Putamen (tissue), 1 donor: ENCODE results near the gene HOXB4.
"Not testable (repeated sequence)": the region's sequence is repeated elsewhere in the genome, so short reads cannot be mapped to it uniquely, and the experiment has no call there.

Experiments used
- DNase-seq: peaks from one replicate; pipeline ENCODE4 v3.0.0-alpha.2; 2016; ENCODE audit warnings: low spot score

Gene HOXB4

GRCh38 chr17:48546924-48547807 is 31.0 kb downstream of the HOXB4 start:
- DNase-seq: no peak

DNA sequence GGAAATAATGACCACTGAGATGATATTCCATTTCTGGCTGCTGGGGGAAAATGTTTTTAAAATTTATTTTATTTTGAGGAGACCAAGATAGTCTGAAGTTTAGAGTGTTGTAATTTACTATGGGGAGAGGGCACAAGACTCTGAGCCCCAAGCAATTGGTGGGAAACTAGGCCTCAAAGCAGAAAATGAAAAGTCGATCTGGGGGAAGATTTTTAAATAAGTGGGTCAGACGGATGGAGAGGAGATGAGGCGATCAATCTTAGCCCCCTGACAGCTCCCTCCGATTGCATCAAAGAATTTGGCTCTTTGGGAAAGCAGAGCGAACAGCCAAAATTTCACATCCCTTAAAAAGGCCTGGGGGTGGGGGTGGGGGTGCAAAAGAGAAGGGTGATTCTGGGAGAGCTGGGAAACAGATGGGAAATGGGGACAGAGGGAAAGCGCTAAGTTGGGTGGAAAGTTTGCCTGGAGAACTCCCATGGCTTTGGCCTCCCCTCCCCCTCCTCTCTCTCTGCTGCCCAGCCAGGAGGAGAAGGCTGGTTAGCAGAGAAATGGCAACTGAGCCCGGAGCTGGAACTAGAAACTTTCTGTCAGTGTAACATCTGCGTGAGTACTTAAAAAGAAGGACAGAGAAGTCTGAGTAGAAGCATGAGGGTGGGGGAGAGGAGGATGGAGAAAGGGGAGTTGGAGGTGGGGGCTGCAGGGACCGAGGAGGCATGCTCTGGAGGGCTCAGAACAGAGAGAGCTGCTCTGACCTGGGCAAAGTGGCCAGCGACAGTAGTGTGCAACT is 31.8 kb downstream of the HOXB4 start:
- no peak for DNase-seq

DNA sequence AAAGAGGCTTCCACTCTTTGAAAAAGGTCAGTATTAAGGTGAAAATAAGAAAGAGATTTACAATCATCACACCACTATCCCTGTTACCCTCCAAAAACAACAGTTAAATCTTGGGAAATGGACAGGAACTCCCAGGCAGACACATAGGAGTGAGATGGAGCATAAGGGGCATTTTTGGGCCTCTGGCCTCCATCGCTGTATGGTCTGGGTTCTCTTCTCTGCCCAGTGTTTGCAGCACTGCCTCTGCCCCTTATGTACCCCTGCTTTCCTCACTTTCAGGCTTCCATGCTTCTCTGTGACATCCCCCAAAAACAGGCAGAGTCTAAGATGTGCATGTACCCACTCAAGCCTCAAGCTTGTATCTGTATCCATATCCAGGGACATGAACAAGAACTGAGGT is 32.6 kb downstream of the HOXB4 start:
- DNase-seq: no peak

- DNase-seq: no peak
Measured at GRCh38 chr17:48545022-48545375, 33.2 kb downstream of the HOXB4 start, which contains the start of gene HOXB2. Gene HOXB2 (minus strand): TSS chr17:48545109. CDS start chr17:48544911, 198 bp downstream.

DNA sequence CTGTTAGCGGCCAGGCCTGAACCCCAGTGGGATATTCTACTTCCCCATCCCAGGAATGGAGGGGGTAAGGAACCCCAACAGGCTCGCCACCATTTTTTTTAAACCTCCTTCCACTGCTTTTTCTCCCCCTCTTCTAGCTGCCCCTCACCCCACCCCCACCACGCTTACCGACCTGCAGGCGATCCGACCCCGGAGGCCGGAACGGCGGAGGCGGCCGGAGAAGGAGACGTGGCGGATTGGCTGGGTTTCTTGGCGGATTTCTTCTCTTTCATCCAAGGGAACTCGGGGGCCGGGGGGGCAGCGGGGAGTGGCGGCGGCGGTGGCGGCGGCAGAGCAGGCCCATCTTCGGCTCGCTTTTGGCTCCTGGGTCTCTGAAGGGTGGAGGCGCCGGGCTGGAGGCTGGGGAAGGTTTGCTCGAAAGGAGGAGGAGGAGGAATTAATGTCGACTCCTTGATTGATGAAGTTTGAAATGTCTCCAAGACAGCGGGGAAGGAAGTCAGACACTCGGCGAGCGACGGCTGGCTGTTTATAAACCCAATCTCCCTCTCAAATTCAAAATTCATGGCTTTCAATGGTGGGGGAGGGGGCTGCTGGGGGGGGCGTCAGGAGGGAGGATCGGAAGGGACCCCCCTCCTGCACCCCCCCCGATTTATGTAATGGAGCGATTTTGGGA is 33.7 kb downstream of the HOXB4 start:
- no peak for DNase-seq

- DNase-seq: no peak
Measured at GRCh38 chr17:48543854-48544348, 34.2 kb downstream of the HOXB4 start.

DNA sequence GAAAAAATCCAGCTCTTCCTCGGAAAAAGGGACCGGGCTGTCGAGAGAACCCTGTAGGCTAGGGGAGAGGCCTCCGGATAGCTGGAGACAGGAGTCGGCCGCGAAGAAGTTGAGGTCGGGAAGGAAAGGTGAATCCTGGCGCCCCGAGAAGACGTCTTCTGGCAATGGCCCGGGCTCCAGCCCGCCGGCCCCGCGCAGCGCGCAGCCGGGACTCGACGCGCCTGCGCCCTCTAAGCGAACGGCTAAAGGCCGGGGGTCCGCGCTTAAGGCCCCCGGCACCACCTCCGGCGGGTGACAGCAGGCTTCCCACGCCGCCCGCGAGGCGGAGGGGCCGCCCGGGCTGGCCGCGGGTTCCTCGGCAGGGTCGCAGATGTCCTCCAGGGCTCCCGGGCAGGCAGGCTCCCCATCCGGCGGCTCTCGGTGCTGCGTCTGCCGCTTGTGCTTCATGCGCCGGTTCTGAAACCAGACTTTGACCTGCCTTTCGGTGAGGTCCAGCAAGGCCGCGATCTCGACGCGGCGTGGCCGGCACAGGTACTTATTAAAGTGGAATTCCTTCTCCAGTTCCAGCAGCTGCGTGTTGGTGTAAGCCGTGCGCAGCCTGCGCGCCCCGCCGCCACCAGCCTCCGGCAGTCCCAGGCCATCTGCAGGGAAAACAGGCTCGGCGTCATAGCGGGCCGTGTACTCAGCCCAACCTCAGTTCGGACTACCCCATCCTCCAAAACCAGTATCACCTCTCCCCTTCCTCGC is 34.9 kb downstream of the HOXB4 start:
- DNase-seq: no peak

DNA sequence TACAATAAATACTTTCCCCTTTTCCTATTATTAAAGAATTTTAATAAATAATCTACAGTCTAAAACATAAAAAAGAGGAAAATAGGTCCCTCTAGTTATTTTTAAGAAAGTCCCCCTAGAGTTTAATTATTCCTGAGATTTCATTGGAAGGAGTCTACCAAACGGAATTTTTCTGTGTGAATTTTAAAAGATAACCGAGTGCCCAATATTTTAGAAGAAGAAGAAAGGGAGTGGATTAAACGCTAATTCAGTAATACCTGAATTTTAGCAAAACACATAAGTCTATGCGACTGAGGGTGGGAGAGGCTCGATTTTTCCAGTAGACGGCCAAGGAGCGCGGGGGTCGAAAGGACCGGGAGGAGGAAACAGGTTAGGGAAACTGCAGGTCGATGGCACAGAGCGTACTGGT is 35.4 kb downstream of the HOXB4 start:
- no peak for DNase-seq

DNA sequence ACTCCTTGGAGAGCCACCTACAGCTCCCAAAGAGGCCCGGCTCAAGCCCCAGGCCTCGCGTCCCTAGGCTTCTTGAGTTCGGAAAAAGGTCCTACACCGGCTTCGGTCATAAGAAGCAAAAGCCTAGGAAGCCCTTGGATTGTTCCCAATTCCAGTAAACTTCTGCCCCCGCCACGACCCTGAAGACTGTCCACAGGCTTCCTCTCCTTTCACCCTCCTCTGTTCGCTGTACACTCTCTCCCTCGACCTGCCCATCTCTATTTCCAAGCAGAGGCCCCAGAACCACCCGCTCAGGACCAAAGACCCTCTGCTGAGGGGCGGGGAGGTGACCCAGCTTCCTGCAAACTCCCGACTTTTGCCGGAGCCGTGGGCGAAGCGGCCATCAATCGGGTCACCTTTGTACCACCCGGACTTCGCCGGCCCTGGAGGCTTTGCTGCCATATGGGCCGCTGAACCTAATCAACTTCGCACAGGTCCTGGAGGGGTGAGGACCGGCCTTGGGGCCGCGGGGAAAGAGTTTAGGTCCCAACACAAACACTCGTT is 36.0 kb downstream of the HOXB4 start:
- DNase-seq: no peak

GRCh38 chr17:48541577-48542113 is 36.5 kb downstream of the HOXB4 start:
- no peak for DNase-seq

GRCh38 chr17:48541036-48541576 is 37.0 kb downstream of the HOXB4 start:
- DNase-seq: no peak

DNA sequence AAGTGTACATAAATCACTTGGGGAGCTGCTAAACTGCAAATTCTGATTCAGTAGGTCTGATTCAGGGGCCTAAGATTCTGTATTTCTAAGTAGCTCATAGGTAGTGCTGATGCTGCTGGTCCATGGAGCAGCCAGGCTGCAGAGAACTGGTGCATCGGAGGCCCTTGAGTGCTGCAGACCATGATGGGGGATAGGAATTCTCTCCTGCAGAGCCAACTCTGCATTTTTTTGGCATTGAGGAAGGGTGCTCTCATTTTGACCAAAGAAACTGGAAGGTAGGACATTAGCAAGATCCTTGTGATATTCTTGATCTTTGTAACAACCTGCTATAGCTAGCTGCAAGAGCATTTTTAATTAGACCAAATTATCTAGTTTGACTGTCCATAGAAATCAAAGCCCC is 37.9 kb downstream of the HOXB4 start:
- DNase-seq: no peak

DNA sequence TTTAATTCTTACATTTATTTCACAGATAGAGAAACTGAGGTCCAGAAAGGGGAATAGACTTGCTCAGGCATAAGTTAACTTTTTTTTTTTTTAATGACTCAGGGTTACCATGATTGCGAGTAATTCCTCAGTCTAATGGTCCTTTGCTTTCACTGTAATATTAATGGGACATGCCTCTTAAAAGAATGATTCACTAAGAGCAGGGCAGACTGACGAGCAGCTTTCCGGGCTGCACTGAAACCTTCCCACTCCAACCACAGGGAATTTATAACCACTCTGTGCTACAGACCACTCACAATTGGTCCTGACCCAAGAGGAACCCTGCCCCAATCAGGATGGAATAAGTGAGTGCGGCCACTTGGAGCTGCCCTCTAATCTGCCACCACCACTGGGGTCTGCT is 39.0 kb downstream of the HOXB4 start:
- DNase-seq: no peak

- no peak for DNase-seq
Measured at GRCh38 chr17:48537316-48537715, 40.8 kb downstream of the HOXB4 start.

DNA sequence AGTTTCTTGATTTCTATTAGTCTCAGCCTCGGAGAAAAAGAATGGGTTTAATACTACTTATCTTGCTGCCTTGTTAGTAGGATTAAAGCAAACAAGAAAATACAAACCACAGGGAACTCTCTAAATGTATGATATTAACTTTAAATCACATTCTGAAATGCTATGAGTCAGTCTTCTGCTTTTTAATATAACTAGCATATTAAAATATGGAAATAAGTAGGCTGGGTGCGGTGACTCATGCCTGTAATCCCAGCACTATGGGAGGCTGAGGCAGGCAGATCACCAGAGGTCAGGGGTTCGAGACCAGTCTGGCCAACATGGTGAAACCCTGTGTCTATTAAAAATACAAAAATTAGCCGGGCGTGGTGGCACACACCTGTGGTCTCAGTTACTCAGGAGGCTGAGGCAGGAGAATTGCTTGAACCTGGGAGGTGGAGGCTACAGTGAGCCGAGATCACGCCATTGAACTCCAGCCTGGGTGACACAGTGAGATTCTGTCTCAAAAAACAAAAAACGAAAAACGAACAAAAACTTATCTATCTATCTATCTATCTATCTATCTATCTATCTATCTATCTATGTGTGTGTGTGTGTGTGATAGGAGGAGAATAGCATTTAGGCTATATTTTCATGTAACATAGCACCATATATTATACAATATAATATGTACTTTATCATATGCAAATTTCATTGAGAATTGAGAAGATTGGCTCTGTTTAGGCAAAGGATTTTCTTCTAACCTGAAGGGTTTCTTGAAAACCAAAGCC is 42.2 kb downstream of the HOXB4 start:
- not testable (repeated sequence) for DNase-seq

- DNase-seq: no peak
Measured at GRCh38 chr17:48532261-48532660, 45.9 kb downstream of the HOXB4 start.

GRCh38 chr17:48530887-48531272 is 47.3 kb downstream of the HOXB4 start, which contains the start of gene HOXB1:
Gene HOXB1 (minus strand): TSS chr17:48531011. CDS start chr17:48530904, 107 bp downstream.
- no peak for DNase-seq

DNA sequence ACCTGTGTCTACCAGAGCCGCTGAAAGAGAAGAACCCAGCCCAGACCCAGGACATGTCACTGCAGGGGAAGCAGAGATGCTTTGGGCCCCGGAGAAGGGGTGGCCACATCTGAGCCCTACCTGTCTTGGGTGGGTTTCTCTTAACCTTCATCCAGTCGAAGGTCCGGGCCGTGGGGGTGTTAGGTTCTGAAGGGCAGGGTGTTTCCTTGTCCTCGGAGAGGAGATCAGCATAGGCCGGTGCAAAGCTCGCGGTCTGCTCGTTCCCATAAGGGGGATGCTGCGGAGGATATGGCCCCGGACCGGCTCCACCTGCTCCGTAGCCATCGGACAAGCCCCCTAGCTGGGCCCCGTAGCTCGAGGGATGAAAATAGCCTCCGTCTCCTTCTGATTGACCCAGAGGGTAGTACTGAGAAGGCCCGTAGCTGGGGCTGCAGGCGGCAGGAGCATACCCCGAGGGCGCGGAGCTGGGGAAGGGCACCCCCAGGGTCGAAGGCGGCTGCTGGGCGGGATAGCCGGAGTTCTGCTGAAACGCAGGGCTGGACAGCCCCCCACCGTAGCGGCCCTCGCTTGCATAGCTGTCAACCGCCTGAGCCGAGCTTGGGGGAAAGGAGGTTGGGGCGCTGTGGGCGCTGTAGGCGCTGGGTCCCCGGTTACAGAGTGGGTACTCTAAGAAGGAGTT is 47.8 kb downstream of the HOXB4 start:
- DNase-seq: no peak

DNA sequence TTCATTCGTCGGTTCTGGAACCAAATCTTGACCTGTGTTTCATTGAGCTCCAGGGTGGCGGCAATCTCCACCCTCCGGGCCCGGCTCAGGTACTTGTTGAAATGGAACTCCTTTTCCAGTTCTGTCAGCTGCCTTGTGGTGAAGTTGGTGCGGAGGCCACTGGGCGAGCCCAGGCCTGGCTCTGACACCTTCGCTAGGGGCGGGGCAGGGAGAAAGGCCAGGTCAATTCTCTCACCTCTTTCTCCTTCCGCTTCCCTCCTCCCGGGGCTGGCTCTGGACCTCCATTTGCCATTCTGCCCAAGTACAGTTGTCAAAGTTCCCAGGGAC is 48.5 kb downstream of the HOXB4 start:
- no peak for DNase-seq
